Measurements from ENCODE around the gene SOX6.

SOX6 gene

DNA sequence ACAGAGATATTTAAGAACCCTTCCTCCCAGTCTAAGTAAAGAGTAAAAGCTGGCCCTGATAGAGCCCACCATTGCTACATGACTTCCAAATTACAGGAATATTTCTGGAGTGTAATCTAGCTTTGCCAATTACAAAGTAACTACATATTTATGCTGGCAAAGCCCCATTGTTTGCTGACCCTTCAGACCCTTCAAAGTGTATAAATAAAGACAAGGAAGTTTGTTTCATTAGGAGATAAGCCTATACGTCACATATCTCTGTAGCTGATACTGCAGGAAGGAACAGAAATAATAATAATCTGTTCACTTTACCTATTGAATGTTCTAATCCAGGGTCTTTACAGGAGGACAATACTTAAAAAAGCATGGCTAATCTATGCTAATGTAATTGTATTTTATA, 375.1 kb downstream of the SOX6 start:
- no peak for DNase-seq

DNA sequence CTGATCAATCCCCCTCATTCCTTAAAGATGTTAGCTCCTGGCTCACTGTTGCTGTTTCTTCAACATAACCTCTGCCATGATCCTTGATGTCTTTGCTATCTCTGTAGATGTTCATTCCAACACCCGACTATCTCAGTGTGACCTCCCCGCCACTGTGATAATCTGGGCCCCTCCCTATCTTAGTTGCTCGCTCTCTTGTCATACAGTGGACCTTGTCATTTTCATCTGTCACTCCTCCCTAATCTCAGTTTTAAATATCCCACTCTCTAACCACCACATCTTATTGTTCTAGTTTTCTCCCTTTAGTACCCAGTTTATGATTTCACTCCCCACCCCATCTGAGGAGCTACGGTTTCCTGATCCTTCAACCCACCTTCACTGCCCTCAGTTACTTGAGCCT, 379.2 kb downstream of the SOX6 start:
- no peak for DNase-seq

DNA sequence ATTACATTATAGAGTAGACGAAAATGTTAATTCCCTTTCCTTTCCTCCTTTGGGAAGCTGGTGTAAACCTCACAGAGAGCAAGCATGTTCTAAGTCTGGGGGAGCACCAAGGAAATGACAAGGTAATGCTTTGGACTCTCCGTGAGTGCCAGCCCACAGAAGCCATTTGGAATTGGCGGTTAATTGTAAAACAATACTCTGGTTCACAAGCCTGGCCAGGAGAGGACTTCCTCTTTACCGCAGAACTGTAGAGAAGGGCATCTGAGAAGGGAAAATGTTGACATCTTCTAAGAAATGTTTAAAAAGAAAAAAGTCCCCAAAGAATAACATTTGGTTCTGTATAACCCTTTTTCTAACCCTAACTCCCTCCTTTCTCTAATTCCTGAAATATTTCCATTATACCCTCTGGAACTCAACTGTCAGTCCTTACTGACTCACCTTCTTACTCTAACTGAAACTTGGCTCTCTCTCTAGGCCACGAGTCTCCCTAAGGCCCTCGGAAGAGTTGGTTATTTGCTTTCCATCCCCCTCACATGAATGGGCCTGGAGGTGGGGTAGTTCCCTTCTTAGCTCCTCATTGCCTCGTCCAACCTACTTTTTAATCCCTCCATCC, 379.8 kb downstream of the SOX6 start:
- DNase-seq = no peak

DNA sequence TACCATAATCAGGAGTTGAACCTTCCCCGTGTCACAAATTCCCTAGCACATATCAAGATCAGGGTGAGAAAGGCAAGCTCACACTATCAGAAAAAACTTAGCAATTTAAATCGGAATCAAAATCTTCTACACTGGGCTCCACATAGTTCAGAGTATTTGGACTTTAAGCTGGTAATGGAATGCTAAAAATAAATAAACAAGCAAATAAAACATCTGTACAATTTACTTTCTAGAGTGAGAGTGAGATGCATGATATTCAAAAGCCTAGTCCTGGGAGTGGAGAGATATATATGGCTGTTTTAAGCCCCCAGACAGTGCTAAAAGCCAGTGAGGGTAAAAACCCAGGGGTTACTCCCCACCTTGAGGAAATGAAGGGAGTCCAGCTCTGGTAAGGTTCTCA, 380.6 kb downstream of the SOX6 start:
- no peak for DNase-seq

DNA sequence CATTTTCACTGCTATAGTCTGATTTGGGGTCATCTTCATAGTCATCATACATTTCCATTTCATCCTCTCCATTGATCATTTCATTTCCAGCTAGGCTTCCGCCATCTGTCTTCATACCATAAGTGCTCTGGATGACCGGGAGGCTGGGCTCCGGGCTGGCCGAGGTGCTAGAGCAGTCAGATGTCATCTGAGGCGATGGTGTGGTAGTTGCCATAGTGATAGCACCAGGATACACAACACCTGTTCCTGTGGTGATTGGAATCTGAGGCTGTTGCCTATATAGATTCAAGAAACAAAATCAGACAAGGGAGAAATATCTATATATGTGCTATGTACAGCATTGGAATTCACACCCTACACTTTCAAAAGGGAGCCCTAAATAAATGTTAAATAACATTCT, 383.5 kb downstream of the SOX6 start:
- no peak for DNase-seq

DNA sequence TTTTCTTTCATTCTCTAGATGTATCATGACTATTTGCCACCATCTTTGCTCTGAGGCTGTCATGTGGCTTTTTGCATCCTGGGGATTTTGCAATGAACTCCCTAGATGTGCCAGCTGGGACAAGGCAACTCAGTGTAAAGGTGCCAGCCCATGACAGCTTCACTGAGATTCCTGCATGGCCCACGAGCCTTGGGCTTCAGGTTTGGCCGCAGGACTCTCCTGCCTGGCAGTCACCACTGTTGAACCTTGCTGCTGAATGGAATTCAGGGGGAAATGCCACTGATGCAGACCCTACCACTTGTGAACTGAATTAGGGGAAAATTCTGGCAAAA, 385.2 kb downstream of the SOX6 start:
- no peak for DNase-seq

DNA sequence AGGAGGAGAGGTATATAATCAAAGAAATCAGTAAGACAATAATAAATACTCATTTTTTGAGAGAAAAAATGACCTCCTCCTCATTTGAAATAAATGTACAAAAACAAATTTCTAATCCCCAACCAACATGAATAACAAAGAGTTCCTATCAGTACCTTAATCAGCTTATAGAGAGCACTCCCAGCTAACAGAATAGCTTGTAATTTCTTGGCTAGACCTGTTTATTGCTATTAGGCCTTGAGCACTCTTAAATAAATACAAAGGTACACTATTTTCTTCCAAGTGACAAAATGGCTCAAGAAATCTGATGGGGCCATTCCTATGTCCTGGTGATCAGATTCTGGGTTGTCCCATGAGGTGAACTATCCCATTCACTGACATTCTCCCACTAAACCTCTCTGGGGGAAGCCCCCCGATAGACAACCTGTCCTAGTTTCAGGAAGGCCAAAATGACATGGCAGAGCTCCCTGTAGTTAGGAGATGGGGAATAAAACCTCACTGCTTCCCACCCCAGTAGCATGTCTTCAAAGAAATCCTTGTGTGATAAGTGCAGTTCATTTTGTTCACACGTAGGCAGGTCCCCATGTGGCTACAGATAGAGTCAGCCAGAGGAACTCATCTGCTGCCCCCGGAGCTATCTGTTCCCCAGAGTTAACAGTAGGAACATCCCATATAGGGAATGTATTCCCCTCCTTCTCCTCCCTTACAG, 385.7 kb downstream of the SOX6 start:
- DNase-seq = no peak

DNA sequence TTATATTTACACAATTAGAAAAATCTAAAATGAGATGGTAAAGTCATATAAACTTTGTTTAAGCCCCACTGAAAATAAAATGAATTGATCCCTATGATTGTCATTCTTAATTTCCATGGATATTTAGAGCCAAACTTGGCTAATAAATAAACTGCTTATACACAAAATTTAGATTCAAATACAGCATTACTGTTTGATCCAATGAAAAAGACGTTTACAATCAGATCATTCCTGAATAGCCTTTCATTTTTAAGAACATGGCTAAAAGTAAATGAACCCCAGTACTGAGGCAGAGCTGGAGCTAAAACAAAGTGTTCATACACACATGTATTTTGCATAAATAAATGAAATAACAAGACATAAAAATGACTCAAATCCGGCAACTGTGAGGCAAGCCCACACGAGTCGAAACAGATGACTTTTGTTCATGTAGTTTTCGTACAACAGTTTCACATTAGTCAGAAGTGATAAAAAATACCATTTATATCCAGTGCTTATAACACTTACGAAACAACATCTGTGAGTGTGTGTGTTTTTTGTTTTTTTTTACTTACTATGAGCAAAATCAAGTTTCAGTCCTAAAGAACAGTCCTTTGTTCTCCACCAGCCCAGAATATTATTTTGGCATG, 386.5 kb downstream of the SOX6 start:
- no peak for DNase-seq

DNA sequence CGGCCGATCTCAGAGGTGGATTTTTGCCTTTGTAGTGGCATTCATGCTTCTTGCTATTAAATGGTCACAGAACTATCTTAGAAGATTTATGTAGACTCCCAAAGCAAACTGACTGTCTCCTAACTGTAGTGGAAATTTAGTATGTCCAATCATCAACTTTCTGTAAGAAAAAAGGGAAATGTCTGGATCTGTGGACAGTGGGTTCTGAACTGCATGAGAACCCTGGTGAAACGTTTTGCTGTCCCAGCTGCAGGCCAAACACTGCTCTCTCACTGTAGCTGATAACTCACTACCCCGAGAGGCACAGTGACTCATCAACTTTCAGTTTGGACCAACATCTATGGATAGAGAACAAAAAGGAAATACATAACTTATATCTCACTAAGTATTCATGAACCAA, 387.1 kb downstream of the SOX6 start:
- DNase-seq = no peak

DNA sequence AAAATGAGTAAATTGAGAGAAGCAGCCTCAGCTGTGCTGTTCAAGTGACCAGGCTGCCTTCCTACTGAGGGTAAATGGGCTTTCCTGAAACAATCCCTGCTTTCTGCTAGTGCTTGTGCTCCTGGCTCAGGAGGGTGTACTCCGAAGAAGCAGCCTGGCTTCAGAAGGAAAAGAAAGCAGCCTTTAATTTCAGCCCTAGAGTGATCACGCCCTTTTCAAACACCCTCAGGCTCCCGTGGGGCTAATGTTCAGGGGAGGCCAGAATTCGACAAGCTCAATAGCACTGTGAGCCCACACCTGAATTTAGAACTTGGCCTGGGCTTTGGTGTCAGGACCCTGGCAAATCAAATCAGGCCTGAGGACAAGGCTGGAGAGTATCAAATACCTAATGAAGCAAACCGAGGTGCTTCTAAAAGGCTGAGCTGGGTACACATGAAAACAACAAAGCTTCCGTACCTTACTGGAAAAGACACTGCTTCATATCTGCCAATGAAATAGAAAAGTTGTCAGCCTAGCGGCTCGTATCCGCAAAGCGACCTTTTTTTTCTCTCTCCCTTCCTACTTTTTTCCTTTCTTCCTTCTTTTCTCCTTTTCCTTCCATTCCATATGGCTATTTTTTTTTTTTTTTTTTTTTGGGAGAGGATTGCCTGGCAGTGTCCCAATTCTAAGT, 387.8 kb downstream of the SOX6 start:
- DNase-seq = no peak

DNA sequence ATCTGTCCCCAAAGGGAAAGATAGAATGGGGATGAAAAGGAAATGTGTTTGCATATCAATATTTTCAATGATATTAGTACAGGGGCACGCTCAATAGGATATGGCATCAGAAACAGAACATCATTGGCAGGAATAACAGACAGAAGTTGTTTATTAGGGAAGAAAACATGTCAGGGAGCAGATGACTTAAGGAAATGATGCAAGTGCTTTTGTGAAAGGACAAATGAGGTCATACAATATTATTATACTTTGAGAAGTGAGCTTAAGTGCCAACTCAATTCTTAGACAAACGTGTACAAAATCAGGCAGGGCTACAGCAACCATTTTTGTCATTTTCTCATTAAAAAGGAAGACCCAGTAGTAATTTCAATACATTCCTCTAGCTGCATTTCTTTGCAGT, 388.4 kb downstream of the SOX6 start:
- DNase-seq = no peak

DNA sequence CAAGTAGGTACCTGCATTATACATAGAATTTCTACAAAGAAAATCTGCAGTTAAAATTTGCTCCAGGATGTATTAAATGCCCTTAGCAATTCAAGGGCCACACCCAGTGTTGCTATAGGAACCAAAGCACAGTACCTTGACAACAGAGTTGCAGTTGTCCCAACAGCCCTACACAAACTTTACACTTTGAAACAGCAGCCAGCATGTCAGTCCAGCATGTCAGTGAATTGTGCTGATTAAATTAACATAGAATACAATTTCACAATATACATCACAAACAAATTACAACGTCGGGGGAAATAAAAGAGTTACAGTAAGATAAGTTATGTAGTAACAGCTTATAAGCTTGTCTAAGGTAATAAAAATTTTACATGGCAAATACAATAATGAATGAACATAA, 389.2 kb downstream of the SOX6 start:
- DNase-seq = no peak

DNA sequence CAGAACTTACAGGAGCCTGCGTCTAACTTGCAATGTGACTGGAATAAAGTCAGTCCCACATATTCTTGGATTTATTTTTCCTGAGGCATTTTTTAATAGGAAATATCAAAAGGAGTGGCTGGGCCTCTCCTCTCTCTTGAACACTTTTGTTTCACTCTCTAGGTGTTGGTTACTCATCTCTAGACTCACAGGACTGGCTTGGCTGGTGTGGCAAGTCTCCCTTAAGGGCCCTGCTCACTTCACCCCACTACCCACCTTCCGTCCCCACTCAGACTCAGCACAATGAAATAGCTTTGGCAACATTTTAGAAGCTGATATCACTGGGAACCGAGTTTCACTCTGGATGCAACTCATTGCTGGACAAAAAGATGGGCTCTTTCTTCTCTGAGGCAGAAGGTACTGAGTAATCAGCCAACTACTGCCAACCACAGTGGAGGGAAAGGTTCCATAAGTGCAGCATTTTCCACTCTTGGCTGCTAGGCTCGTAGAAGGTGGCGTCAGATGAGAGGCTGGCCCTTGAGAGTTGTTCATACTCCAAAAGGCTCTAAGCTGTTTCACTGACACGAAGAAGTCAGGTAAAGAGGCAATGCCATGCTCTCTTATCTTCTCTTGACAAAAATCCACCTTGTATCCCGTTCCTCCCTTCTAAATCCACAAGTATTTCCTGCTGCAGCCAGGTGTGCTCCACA, 390.6 kb downstream of the SOX6 start:
- DNase-seq = no peak

DNA sequence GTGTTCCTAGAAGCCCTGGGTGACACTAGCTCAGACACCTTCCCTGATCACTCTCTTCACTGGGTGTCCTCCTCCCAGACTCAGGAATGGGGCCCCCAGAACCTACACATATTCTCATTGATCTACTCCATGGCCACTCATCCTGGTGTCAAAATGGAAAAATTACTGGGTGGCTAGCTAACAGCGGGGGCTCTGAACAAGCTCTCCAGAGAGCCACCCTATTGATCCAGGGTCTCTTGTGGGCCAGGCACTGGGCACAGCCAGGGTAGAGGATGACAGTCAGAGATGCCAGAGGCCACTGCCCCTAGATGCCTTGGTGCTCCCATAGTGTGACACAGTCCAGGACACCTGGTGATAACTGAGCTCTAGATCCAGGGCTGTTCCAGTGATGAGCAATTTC, 393.1 kb downstream of the SOX6 start:
- DNase-seq = no peak

DNA sequence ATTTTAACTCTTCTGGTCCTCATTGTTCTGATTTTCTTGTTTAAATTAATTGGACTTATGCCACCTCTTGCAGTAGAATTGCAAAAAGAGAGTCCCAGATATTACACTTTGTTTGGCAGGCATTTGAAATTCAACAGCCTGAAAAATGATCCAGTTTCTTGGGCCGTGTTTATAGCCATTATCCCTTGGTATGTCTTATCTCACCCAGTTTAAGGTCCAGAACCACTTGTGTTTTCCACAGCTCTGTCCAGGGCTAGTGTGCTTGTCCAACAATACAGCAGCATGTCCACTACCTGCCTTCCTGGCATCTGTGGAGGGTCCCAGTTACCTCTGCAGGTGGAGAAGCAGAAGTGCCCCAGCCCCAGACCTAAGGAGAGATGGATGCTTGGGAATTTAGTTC, 397.4 kb downstream of the SOX6 start:
- no peak for DNase-seq

DNA sequence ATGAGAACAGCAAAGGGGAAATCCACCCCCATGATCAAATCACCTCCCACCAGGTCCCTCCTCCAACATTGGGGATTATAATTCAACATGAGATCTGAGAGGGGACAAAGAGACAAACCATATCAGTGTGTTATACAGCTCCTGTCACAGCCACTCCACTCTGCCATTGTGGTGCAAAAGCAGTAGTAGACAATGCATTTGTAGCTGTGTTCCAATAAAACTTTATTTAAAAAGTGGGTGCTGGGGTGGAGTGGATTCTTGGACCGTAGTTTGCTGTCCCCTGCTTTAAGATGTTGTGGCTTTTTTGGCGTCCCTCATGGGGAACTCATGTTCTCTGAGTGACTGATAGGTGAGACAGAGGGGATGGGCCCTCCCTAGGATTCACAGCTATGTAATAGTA, 399.1 kb downstream of the SOX6 start:
- DNase-seq = no peak

DNA sequence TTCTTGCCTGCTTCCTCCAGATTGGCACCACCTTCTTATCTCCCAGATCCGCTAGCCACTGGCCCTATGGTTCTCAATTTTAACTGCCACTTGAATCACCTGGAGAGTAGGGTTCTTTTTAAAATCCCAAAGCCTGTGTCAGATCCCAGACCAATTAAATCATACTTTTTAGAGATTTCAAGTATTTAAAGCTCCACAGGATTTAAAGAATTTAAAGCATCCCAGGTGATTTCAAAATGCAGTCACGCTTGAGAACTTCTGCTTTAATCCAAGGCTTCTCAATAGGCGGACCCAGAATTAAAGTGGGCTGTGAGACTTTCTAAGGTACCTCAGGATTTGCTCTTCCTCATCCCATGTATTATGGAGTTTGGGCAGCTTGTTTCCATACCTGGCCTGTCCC, 400.0 kb downstream of the SOX6 start:
- no peak for DNase-seq

DNA sequence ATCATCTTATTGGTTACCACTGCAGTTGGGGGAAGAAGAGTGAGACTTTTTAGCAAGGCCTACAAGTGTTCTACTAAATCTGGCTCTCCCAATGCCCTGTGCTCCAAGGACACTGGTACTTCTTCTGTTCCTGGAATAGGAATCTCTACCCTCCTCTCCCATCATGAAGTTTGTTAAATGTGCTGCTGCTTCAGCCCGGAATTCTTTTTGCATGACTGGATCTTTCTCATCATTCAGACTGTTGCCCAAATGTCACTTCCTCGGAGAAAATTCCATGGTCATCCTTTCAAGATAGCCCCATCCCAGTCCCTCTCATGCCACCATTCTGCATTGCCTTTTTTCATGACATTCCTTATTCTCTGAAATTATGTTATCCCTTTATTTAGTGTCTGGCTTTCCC, 400.8 kb downstream of the SOX6 start:
- DNase-seq = no peak

DNA sequence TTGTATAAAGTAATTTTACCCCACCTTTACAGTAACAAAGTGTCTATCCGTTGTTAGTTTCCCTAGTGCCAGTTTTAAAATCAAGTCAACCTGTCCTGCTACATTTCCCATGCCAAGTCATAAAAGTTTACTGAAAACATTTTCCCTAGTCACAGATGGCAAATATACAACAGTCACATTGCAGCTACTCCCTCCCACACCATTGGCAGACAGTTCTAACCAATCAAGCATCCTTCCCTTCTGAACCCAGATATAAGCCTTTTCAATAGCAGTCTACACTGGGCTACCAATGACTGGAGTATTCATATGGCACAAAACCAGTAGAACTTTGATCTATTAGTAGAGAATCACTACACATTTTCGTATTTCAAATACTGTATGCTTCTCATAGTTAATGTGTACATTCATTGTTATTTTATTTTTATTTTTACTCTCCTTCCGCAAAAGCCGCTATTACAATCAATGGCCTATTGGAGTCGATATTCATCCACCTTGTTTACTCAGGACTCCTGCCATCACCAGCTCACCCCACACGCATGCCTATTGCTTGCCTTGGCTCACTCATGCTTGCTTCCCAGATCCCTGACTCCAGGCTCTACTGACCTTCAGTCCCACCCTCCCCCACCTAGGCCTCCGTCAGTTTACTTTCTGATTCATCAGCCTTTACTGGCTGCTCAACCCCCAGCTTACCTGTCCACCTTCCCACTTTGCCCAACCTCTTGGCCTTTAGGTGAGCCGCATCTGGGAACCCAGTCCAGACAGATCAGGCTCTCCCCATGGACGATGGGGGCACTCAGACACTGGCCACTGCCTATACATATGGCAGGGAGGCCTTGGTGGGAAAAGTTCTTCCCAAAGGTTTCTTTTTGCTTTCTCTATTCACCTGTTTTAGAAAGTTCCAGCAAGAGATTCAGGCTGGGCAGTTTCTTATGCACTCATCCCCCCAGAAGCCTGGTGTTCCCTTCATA, 408.4 kb downstream of the SOX6 start:
- no peak for DNase-seq

DNA sequence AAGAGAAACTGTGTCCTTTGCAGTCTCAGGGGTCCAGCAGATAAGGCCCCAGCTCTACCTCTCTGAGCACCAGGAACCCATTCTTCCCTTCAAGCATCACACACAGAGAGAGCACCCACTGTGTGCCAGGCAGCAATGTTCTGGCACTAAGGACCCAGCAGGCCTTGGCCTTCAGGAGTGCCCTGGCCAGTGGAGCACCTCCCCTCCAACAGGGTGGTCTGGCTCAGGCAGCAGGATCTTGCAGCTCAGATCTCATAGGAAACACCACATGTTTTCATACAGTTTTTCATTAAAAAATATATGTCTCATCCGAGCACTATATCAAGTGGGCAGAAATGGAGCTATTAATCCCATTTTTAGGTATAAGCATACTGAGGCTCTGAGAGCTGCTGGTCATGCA, 410.6 kb downstream of the SOX6 start:
- DNase-seq = no peak

DNA sequence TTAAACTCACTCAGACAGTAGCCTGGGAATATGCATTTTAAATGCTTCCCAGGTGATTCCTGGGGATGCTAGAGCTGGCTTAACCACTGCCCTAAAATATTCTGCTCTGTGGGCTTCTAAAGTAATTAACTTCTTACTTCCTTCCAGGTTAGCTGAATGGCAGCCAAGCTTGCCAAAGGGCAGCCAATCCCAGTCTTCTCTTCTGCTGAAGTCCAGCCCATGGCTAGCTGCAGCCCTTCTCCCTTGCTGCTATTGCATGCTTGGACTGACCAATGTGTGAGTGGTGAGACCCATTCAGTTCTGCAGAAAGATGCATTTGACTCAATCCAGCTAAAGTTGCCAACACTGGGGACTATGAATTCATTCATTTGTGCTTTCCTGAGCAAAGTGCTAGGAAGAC, 411.9 kb downstream of the SOX6 start:
- DNase-seq = no peak

DNA sequence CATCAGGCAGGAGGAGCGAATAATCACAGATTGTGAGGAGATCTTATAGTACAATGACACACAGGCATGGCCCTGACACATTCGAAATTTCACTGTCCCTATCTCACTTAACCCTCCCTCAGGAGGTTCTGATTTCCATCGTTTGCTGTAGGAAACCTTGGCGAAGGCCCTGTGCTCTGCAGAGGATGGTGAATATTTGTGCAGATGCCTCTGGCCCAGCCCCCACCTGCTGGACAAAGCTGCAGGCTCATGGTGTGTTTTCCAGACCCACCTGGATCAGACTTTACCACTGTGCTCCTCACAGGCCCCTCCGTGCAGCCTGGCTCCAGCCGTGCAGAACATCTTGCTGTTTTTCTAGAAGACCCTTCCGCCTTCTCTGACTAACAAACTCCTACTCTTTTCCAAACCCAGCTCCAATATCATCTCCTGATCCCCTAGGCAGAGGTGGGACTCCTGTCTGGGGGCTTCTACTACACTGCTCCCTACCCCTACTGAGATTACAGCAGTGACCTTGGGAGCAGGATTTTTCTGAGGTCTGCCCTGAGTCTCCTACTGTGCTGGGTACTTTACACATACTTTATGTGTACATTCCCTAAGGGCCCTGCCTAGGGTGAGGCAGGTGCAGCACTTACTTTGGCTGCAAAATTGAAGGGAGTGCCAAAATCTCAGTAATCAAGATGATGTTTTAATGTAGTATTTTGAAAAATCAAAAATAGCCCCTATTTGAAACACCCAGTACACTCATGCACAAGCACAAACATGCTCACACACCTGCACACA, 412.7 kb downstream of the SOX6 start:
- no peak for DNase-seq
